Measurements from ENCODE around the gene GNG12.
"Not testable (repeated sequence)": the region's sequence is repeated elsewhere in the genome, so short reads cannot be mapped to it uniquely, and the experiment has no call there.

The GNG12 gene

DNA sequence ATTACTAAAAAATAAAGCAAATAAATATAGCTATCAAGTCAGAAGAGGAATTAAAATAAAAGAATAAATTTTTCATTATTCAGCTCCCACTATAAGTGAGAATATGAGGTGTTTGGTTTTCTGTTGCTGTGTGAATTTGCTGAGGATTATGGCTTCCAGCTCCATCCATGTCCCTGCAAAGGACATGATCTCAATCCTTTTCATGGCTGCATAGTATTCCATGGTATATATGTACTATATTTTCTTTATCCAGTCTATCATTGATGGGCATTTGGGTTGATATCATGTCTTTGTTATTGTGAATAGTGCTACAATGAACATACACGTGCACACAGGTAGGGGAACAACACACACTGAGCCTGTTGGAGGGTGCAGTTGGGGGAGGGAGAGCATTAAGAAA, 176.1 kb downstream of the GNG12 start:
- not testable (repeated sequence) for DNase-seq

DNA sequence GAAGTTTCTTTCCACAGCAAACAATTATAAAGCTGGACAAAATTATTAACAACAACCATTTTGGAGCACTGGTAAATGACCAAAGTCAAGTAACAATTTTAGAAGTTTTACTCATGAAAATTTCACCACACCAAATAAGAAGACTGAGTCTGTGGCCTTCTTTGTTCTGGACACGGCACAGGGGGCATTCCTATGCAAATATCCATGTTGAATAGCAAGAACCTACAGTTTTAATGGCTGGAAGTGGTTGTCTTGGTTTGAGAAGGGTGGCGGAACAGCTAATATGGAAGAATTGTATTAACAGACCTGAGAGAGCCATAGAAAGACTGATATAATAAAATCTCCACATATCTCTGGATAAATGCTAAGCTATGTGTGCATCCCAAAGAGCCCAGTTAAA, 177.7 kb downstream of the GNG12 start:
- DNase-seq = no peak

DNA sequence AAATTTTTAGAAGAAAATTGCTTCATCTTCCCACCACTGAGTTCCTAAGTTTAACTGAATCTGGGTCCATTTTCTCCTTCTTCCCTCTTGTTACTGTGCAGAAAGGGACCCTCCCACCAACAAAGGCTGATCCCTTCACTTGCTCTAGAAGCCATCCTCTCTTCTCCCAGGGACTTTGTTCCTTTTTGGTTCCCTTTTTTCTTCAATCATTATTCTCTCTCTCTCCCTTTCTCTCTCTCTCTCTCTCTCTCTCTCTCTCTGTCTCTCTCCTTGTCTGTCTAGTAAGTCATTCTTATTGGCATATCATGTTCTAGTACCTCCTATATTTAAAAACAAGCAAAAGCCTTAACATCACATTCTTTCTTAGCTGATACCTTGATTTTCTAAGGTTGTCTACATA, 180.0 kb downstream of the GNG12 start:
- no peak for DNase-seq

GRCh38 chr1:67652800-67653199, 180.5 kb downstream of the GNG12 start:
- no peak for DNase-seq
